SH-SY5Y (cell line): ENCODE data around the gene RGS10.

ENCODE experiments used
- GATA2 ChIP-seq: IDR thresholded peaks from 2 replicates; pipeline ENCODE4 v1.6.1; 2011; ENCODE audit warnings: mild to moderate bottlenecking, low read depth, low read length
- GATA3 ChIP-seq: IDR thresholded peaks from 2 replicates; pipeline ENCODE4 v1.6.1; 2011; ENCODE audit warnings: low read depth, mild to moderate bottlenecking, low read length, moderate library complexity

Gene RGS10

GRCh38 chr10:119542357-119542987, at the start of gene RGS10:
RGS10 (minus strand) TSS chr10:119542719; CDS start chr10:119542638, 81 bp downstream.
- TF ChIP-seq GATA2: no peak
- no peak for TF ChIP-seq GATA3

GRCh38 chr10:119588071-119588470, 45.6 kb upstream of the RGS10 start:
- TF ChIP-seq GATA3: no peak
- no peak for TF ChIP-seq GATA2

GRCh38 chr10:119578355-119578754, 35.8 kb upstream of the RGS10 start:
- TF ChIP-seq GATA3: no peak
- no peak for TF ChIP-seq GATA2

- TF ChIP-seq GATA2: no peak
- TF ChIP-seq GATA3: no peak
Observed at GRCh38 chr10:119575991-119576390, 33.5 kb upstream of the RGS10 start.

- TF ChIP-seq GATA2: no peak
- TF ChIP-seq GATA3: no peak
Observed at GRCh38 chr10:119575506-119575905, 33.0 kb upstream of the RGS10 start.

- TF ChIP-seq GATA2 (no peak), GATA3 (no peak)
Observed at GRCh38 chr10:119567978-119568377, 25.5 kb upstream of the RGS10 start.

- TF ChIP-seq GATA3 (no peak), GATA2 (no peak)
Observed at GRCh38 chr10:119562097-119562496, 19.6 kb upstream of the RGS10 start.

- TF ChIP-seq GATA3: no peak
- TF ChIP-seq GATA2: no peak
Observed at GRCh38 chr10:119555178-119555784, 12.8 kb upstream of the RGS10 start.

- TF ChIP-seq GATA2 (no peak), GATA3 (no peak)
Observed at GRCh38 chr10:119550827-119551226, 8.3 kb upstream of the RGS10 start.

GRCh38 chr10:119549247-119549999, 6.9 kb upstream of the RGS10 start:
- no peak for TF ChIP-seq GATA2
- TF ChIP-seq GATA3: no peak

GRCh38 chr10:119546009-119546408, 3.5 kb upstream of the RGS10 start:
- TF ChIP-seq GATA2 (no peak), GATA3 (no peak)

GRCh38 chr10:119545310-119545709, 2.8 kb upstream of the RGS10 start:
- no peak for TF ChIP-seq GATA2
- TF ChIP-seq GATA3: no peak

GRCh38 chr10:119543814-119544642, 1.5 kb upstream of the RGS10 start:
- no peak for TF ChIP-seq GATA3
- TF ChIP-seq GATA2: no peak

- no peak for TF ChIP-seq GATA3
- TF ChIP-seq GATA2: no peak
Observed at GRCh38 chr10:119542988-119543813, 682 bp upstream of the RGS10 start.
